Fibroblast of the aortic adventitia (primary cell): ENCODE data around the gene GPHA2. TPM values are rescaled to one million over a fixed set of nuclear protein-coding genes. Genes with fewer than 3 reads are reported as not detected.
A peak's percentile ranks its signal among the peaks of the same experiment; 100 is the strongest.
"Not testable (repeated sequence)": the region's sequence is repeated elsewhere in the genome, so short reads cannot be mapped to it uniquely, and the experiment has no call there.

Experiments used
- DNase-seq: peaks from one replicate; pipeline ENCODE4 v3.0.0-alpha.2; 2010; ENCODE audit warnings: low read depth
- H3K4me3 ChIP-seq: 2 replicates; pipeline ENCODE4 v1.5.1; 2011; ENCODE audit warnings: low read depth, mild to moderate bottlenecking, control low read depth, low read length, moderate library complexity
- CTCF ChIP-seq: IDR thresholded peaks from 2 replicates; pipeline ENCODE4 v1.5.1; 2011; ENCODE audit warnings: mild to moderate bottlenecking, low read length, control low read depth, inconsistent platforms; ENCODE audit not compliant: insufficient read depth
- total RNA-seq: library from RNA; depleted of rRNA; stranded (reverse); fragments of >200 nt; gene quantifications from 2 replicates; pipeline ENCODE4 v1.2.3, GENCODE V29; 2012; ENCODE audit warnings: low replicate concordance

The GPHA2 gene
- total RNA-seq = not detected in 2 replicates

DNA sequence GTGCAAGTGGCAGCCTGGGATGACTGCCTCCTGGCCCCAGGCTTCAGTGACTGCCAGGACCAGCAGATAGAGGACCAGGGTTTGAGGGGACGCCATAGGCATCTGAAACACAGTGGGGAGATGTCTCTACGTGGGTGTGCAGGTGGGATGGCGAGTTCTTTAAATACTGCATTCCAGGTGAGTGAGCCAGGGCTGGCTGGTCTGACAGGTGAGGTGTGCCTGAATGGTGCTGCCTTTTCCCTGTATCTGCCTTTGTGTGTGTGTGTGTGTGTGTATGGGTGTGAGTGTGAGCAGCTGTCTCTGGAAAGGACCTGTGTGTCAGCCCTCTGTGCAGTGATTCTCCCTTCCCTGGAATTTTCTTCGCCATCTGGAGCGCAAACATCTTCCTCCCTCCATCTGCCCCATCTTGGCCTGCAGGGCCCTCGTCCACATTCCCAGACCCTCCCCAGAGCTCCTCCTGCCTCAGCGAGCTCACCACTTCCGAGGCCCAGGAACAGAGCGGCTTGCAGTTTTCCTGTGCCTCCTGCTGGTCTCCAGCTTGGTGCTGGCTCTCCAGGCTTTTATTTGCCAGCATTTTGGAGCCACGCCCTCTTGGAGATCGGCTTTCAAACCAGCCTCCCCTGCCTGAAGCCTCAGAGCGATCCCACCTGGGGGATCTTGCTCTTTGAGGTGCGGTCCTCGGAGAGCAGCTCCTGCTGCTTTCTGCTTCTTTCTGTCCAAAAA is at the start of gene GPHA2:
Gene GPHA2 (minus strand): TSS at position 535 of the 723 bp plus-strand sequence. CDS start 433 bp downstream, at position 102.
- TF ChIP-seq CTCF = peak; percentile 3
- no peak within 1 kb of the TSS for H3K4me3 ChIP-seq
- DNase-seq = peak; percentile 23

DNA sequence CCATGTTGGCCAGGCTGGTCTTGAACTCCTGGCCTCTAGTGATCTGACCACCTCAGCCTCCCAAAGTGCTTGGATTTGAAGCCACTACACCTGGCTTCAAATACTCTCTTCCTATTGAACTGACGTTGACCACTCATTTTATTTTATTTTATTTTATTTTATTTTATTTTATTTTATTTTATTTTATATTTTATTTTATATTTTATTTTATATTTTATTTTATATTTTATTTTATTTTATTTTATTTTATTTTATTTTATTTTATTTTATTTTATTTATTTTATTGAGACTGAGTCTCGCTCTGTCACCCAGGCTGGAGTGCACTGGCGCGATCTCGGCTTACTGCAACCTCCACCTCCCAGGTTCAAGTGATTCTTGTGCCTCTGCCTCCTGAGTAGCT is 47.6 kb upstream of the GPHA2 start:
- H3K4me3 ChIP-seq, DNase-seq: not testable (repeated sequence)

DNA sequence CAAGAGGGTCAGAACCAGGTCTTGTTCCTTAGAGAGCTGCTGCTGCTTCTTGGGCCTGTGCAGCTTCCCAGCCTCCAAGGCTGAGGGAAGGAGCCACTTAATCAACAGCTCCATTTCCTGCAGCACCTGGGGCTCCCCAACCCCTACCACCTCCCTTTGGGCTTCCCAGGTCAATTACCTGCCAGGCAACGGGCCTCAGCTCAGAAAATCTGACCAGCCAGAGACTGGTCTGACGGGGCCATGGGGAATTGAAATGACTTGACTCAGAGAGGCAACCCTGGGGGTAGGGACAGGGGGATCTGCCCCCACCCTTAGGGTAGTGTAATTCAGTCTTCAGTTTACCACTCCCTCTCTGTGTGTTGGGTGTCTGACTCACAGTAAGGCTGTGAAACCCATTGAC is 41.0 kb upstream of the GPHA2 start:
- DNase-seq = no peak
- H3K4me3 ChIP-seq = no peak overlapping the region
- TF ChIP-seq CTCF = no peak

DNA sequence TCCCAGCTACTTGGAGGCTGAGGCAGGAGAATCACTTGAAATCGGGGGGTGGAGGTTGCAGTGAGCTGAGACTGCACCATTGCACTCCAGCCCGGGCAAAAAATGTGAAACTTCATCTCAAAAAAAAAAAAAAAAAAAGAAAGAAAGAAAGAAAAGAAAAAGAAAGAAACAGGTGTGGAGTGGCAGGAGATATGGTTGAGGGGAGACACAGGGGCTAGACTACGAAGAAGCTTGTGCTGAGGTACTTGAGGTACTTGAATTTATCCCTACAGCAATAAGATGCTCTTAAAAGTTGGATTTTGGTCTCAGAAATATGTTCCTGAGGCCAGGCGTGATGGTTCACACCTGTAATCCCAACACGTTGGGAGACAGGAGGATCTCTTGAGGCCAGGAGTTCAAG is 38.4 kb upstream of the GPHA2 start:
- H3K4me3 ChIP-seq = no peak overlapping the region
- no peak for TF ChIP-seq CTCF

DNA sequence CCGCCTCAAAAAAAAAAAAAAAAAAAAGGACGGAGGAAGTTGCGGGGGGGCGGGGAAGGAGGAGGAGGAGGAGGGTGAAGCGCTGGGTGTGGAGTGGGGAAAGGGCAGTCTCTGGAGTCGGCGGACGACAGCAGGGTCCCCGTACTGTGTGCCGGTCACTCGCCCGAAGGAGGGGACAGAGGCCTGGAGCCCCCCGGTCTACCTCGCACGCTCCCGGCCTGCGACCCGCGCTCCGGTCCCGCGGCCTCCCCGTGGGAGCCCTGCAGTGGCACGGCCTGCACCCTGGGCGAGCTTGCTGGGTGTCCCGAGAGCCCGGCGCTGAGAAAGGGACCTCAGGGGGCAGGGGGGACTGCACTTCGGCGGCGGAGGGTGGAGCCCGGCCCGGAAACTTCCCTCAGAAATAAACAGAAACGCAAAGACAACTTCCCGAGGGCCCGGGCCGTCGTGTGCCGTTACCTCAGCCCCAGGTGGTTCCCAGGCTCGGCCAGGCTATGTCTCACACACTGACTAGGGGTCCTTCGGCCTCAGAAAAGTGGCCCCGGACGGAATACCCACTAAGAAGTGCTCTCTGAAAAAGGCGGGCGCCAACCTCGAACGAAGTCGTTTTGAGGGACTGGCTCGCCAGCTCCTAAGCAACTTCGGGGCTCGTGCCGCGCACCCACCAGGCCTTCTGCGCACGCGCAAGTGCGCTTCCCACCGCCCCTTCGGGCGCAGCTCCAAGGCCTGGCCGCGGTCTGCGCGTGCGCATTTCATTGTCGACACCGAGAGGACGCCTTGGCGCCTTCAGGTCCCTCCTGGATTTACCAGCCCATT is 35.9 kb upstream of the GPHA2 start, which contains the start of gene MAJIN:
Gene MAJIN (minus strand): TSS at position 688 of the 813 bp plus-strand sequence. CDS start 12,703 bp downstream, outside the sequence.
- peak; percentile 61 for DNase-seq
- peak within 1 kb of the TSS; percentile 41 for H3K4me3 ChIP-seq
- TF ChIP-seq CTCF = no peak

More for the DNA sequence above, 38.4 kb upstream of the GPHA2 start:
- no peak for DNase-seq

DNA sequence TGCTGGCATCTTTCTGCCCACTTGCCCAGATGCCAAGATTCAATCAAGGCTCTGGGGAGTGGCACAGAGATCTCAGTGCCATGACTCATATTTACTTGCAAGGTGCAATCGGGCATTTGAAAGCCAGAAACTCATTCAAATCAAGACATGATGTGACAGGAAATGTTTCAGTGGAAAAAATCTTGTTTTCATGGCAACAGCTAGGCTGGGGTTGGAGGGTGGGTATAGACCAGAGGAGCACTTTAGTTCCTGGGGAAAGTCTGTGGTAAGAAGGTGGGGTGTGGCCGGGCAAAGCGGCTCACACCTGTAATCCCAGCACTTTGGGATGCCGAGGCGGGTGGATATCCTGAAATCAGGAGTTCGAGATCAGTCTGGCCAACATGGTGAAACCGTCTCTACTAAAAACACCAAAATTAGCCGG is 35.0 kb upstream of the GPHA2 start:
- TF ChIP-seq CTCF = no peak
- H3K4me3 ChIP-seq = no peak overlapping the region
- no peak for DNase-seq

DNA sequence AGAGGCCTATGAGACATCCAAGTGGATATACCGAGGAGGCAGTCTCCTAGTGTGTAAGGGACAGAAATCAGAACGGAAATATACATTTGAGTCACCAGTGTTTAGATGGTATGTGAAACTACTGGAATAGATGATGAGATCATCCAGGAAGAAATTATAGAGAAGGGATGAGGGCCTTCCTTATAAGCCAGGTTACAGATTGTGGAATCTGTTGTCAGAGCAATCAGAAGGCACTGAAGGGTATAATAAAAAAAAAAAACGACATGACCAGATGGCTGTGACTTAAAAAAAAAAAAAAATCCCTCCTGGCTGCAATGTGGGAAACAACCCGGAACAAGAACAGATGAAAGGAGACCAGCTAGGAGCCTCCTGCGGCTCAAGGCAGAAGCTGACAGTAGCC is 33.5 kb upstream of the GPHA2 start:
- DNase-seq = peak; percentile 6
- TF ChIP-seq CTCF = no peak
- H3K4me3 ChIP-seq = no peak overlapping the region
